Adrenal gland (tissue), 12 donors: ENCODE data around the gene USP6. TPM values are rescaled to one million over a fixed set of nuclear protein-coding genes. Genes with fewer than 3 reads are reported as not detected.
"Not testable (repeated sequence)": the region's sequence is repeated elsewhere in the genome, so short reads cannot be mapped to it uniquely, and the experiment has no call there.

Experiments used
- DNase-seq, 7 donors: peaks; one replicate each; pipeline ENCODE4 v3.0.0-alpha.2; 2019 to 2020
- H3K27ac ChIP-seq, 5 donors: fragments of 200-600 bp; sonication (generic) in 4 of 5; 1 replicate in 3 of 5; 2 replicates in 2 of 5; pipeline versions ENCODE4 v1.5.1 to v1.8.0; 2016 to 2020; ENCODE audit warnings: mild to moderate bottlenecking in 1 of 5
- H3K27me3 ChIP-seq: fragments of 200-600 bp; 2 replicates; pipeline ENCODE4 v1.8.0; 2021
- H3K36me3 ChIP-seq, 2 donors: fragments of 200-600 bp; replicated peaks in 1 of 2; 1 replicate in 1 of 2; 2 replicates in 1 of 2; pipeline versions ENCODE4 v1.5.1 to v1.8.0; 2018 to 2022
- H3K4me1 ChIP-seq, 2 donors: fragments of 200-600 bp; replicated peaks in 1 of 2; 1 replicate in 1 of 2; 2 replicates in 1 of 2; pipeline versions ENCODE4 v1.5.1 to v1.8.0; 2018 to 2021
- H3K4me3 ChIP-seq, 4 donors: fragments of 200-600 bp; sonication (generic) in 3 of 4; one replicate each; pipeline ENCODE4 v1.5.1; 2016 to 2018
- H3K9me3 ChIP-seq, 3 donors: fragments of 200-600 bp; sonication (generic) in 1 of 3; replicated peaks in 1 of 3; 1 replicate in 2 of 3; 2 replicates in 1 of 3; pipeline versions ENCODE4 v1.5.1 to v1.8.0; 2016 to 2021
- POLR2A ChIP-seq, 2 donors: fragments of 450-650 bp; IDR thresholded peaks; one replicate each; pipeline ENCODE4 v1.6.1; 2017; ENCODE audit warnings: antibody characterized with exemption in 2 of 2, mild to moderate bottlenecking in 2 of 2, moderate library complexity in 1 of 2
- WGBS, 4 donors: extraction: QIAGEN DNeasy Blood & Tissue Kit in 2 of 4; methylation state at CpG; one replicate each; pipeline versions ENCODE4 v1.1.5 to v1.1.7; 2013 to 2017; 5-methylcytosine and 5-hydroxymethylcytosine counted together
- intact Hi-C, 2 donors: fragments of 100-400 bp; cut with DNase I; formaldehyde crosslinking; loops; one replicate each; pipeline versions ENCODE4 v1.14.1 to v1.15.0; 2022 to 2023
- polyA plus RNA-seq, 3 donors: library from polyadenylated mRNA; stranded (reverse); fragments of 200-250 nt in 2 of 3; fragments of 350-450 nt in 1 of 3; fragmentation: Illumina TruSeq in 1 of 3; extraction: RNeasy Lipid Tissue Mini Kit (QIAGEN cat#74804) in 1 of 3; gene quantifications; one replicate each; pipeline ENCODE4 v1.2.3, GENCODE V29; 2013 to 2014
- small RNA-seq, 2 donors: library from RNA; depleted of rRNA; stranded (forward); fragments of <200 nt; gene quantifications; one replicate each; pipeline ENCODE3, GENCODE V24; 2016
- total RNA-seq, 9 donors: library from RNA; depleted of rRNA in 4 of 9; stranded (reverse); fragments of >200 nt in 4 of 9; fragments of 120-200 nt in 1 of 9; fragmentation: NEBNext Ultra II Directional in 1 of 9; extraction: Animal tissue kit (Norgen Biotek cat#: 25700) in 1 of 9; gene quantifications; one replicate each; pipeline versions ENCODE4 v1.1.0 to v1.2.4, GENCODE V29; 2013 to 2023
- TF ChIP-seq, protein P1 (sequence below), 6 experiments: fragments of 450-650 bp in 4 of 6; fragments of 200-600 bp in 2 of 6; sonication (generic) in 1 of 6; IDR thresholded peaks; 1 replicate in 5 of 6; 2 replicates in 1 of 6; pipeline versions ENCODE4 v1.5.1 to v1.8.0; 2016 to 2021; ENCODE audit warnings: antibody characterized with exemption in 6 of 6, mild to moderate bottlenecking in 2 of 6, moderate library complexity in 1 of 6
- donor health status: healthy with polysubstance abuse.
- donor health status: Bipolar disorder and iron deficiency.
- donor health status: DM: yes; HTN: yes; CAD: no.
- donor health status: DM: no; HTN: no; CAD: no.
- donor health status: DM: no; HTN: no; CAD: no.
- donor health status: DM: yes; HTN: yes; CAD: no.

The USP6 gene
- total and polyA plus RNA-seq, 12 donors: 0.04 to 0.40 (median 0.14) TPM; not detected in 3

DNA sequence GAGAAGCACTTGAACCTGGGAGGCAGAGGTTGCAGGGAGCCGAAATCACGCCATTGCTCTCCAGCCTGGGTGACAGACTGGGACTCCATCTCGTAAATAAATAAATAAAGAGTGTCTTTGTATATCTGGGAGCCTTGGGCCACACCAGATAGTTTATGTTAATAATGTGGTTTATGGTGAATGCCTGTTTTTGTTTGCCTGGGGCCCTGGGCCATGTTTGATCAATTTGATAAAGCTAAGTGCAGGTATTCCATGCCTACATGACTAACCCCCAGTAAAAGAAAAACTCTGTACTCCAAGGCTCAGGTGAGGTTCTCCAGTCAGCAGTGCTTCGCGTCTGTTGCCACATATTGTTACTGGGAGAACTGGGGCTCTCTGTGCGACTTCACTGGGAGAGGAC is 103.7 kb downstream of the USP6 start:
- no peak for DNase-seq
- Histone ChIP-seq H3K36me3 (peaks cover 0 to 7% of the 10 kb centered on the region in 2 donors), H3K27me3 (no peaks in the 10 kb centered on the region), H3K4me1 (peaks cover 0 to 10% of the 10 kb centered on the region in 2 donors), H3K27ac (peak overlapping the region in 2 of 5 donors; percentile 5 to 22), H3K9me3 (no peaks in the 10 kb centered on the region), H3K4me3 (no peak overlapping the region)
- WGBS, 4 donors: 93 to 99% (median 94%) methylated on average over 6 of the region's 6 CpGs
- TF ChIP-seq, protein P1, sequence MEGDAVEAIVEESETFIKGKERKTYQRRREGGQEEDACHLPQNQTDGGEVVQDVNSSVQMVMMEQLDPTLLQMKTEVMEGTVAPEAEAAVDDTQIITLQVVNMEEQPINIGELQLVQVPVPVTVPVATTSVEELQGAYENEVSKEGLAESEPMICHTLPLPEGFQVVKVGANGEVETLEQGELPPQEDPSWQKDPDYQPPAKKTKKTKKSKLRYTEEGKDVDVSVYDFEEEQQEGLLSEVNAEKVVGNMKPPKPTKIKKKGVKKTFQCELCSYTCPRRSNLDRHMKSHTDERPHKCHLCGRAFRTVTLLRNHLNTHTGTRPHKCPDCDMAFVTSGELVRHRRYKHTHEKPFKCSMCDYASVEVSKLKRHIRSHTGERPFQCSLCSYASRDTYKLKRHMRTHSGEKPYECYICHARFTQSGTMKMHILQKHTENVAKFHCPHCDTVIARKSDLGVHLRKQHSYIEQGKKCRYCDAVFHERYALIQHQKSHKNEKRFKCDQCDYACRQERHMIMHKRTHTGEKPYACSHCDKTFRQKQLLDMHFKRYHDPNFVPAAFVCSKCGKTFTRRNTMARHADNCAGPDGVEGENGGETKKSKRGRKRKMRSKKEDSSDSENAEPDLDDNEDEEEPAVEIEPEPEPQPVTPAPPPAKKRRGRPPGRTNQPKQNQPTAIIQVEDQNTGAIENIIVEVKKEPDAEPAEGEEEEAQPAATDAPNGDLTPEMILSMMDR (IDR thresholded peaks at IDR 0.05): no peak
- TF ChIP-seq POLR2A (IDR thresholded peaks at IDR 0.05): no peak
- intact Hi-C loops: no loop called here

DNA sequence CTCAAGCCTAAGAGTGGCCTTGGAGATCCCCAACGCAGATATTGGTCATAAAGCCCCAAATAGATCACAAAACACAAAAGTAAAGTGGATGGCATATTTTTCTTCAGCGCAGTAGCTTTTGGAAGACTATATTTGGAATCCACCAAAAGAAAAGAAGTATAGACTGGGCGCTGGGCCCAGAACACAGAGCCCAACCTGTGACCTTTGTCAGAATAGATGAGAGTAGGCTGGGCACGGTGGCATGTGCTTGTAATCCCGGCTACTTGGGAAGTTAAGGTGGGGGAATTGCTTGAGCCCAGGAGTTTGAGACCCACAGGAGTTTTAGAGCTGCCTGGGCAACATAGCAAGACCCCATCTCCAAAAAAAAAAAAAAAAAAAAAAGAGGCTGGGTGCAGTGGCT is 104.2 kb downstream of the USP6 start:
- intact Hi-C loops: no loop called here
- no peaks in the 10 kb centered on the region for H3K27me3 ChIP-seq
- peak in 6 of 7 donors; percentile 41 to 72 (median 56) for DNase-seq
- WGBS, 4 donors: 47 to 52% (median 50%) methylated on average over 5 of the region's 5 CpGs
- peaks cover 0 to 7% of the 10 kb centered on the region in 2 donors for H3K36me3 ChIP-seq
- no peaks in the 10 kb centered on the region for H3K9me3 ChIP-seq
- H3K4me3 ChIP-seq: no peak overlapping the region
- TF ChIP-seq POLR2A (IDR thresholded peaks at IDR 0.05): no peak
- TF ChIP-seq, protein P1 (IDR thresholded peaks at IDR 0.05): no peak
- H3K4me1 ChIP-seq: peaks cover 0 to 10% of the 10 kb centered on the region in 2 donors
- H3K27ac ChIP-seq: peak overlapping the region in 2 of 5 donors; percentile 5 to 22

DNA sequence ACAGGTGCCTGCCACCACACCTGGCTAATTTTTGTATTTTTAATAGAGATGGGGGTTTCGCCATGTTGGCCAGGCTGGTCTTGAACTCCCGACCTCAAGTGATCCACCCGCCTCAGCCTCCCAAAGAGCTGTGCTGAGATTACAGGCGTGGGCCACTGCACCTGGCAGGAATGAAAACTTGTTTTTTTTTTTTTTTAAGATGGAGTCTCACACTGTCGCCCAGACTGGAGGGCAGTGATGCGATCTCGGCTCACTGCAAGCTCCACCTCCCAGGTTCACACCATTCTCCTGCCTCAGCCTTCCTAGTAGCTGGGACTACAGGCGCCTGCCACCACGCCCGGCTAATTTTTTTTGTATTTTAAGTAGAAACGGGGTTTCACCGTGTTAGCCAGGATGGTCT is 106.1 kb downstream of the USP6 start:
- Histone ChIP-seq H3K4me1 (peaks cover 0 to 15% of the 10 kb centered on the region in 2 donors), H3K27ac (peak overlapping the region in 1 of 5 donors; percentile 67)
- H3K9me3 ChIP-seq, H3K36me3 ChIP-seq, intact Hi-C loops, H3K4me3 ChIP-seq, H3K27me3 ChIP-seq, DNase-seq: not testable (repeated sequence)
- whole genome bisulfite sequencing, 4 donors: 83 to 96% (median 93%) methylated on average over 12 of the region's 12 CpGs

Small RNAs within 50 kb of the gene (small RNA-seq; reads per million reads assigned to genes)
- 0 reads per million in 2 donors for gene AC012146.4

Other genes with a start within 250 kb of the USP6 start
- 1 to 10 TPM in 5 of 9 donors, under 1 TPM in 4; 0.71 to 4.2 (median 1.3) TPM for gene C17orf107, start 216.5 kb upstream of the USP6 start, total RNA-seq
- 1 to 10 TPM in 1 of 3 donors, under 1 TPM in 2; 0.42 to 1.1 (median 0.47) TPM for gene C17orf107, start 216.5 kb upstream of the USP6 start, polyA plus RNA-seq
- gene CHRNE, start 212.9 kb upstream of the USP6 start, total RNA-seq: 1 to 10 TPM in 2 of 9 donors, under 1 TPM in 5, not detected in 2; 0.30 to 7.2 (median 0.55) TPM
- under 1 TPM; 0.33 to 0.91 (median 0.56) TPM for gene CHRNE, start 212.9 kb upstream of the USP6 start, polyA plus RNA-seq
- under 1 TPM in 2 of 9 donors, not detected in 7; 0.08 to 0.17 TPM for gene GP1BA, start 183.8 kb upstream of the USP6 start, total RNA-seq
- gene GP1BA, start 183.8 kb upstream of the USP6 start, polyA plus RNA-seq: not detected
- gene SLC25A11, start 176.0 kb upstream of the USP6 start, total RNA-seq: 10 to 100 TPM; 60.2 to 77.7 (median 68.0) TPM
- 10 to 100 TPM; 37.8 to 57.1 (median 40.3) TPM for gene SLC25A11, start 176.0 kb upstream of the USP6 start, polyA plus RNA-seq
- gene RNF167, start 175.8 kb upstream of the USP6 start, total RNA-seq: 100 to 1,000 TPM in 4 of 9 donors, 10 to 100 TPM in 5; 46.7 to 130 (median 88.8) TPM
- 100 to 1,000 TPM; 134 to 252 (median 240) TPM for gene RNF167, start 175.8 kb upstream of the USP6 start, polyA plus RNA-seq
- 1,000 to 10,000 TPM in 1 of 9 donors, 100 to 1,000 TPM in 8; 311 to 1,056 (median 451) TPM for gene PFN1, start 167.5 kb upstream of the USP6 start, total RNA-seq
- gene PFN1, start 167.5 kb upstream of the USP6 start, polyA plus RNA-seq: 100 to 1,000 TPM; 310 to 593 (median 390) TPM
- 10 to 100 TPM in 3 of 9 donors, 1 to 10 TPM in 6; 1.6 to 76.6 (median 4.7) TPM for gene ENO3, start 164.9 kb upstream of the USP6 start, total RNA-seq
- 10 to 100 TPM in 2 of 3 donors, 1 to 10 TPM in 1; 2.5 to 64.8 (median 22.0) TPM for gene ENO3, start 164.9 kb upstream of the USP6 start, polyA plus RNA-seq
- gene SPAG7, start 148.2 kb upstream of the USP6 start, total RNA-seq: 100 to 1,000 TPM in 1 of 9 donors, 10 to 100 TPM in 8; 44.3 to 120 (median 73.1) TPM
- 100 to 1,000 TPM in 1 of 3 donors, 10 to 100 TPM in 2; 67.1 to 114 (median 82.9) TPM for gene SPAG7, start 148.2 kb upstream of the USP6 start, polyA plus RNA-seq
- gene CAMTA2, start 128.4 kb upstream of the USP6 start, total RNA-seq: 10 to 100 TPM in 8 of 9 donors, 1 to 10 TPM in 1; 6.9 to 70.6 (median 22.7) TPM
- gene CAMTA2, start 128.4 kb upstream of the USP6 start, polyA plus RNA-seq: 100 to 1,000 TPM in 1 of 3 donors, 10 to 100 TPM in 2; 26.4 to 190 (median 93.4) TPM
- gene INCA1, start 118.5 kb upstream of the USP6 start, total RNA-seq: 1 to 10 TPM in 3 of 9 donors, under 1 TPM in 4, not detected in 2; 0.44 to 2.5 (median 0.98) TPM
- 1 to 10 TPM; 1.2 to 6.2 (median 3.0) TPM for gene INCA1, start 118.5 kb upstream of the USP6 start, polyA plus RNA-seq
- gene KIF1C, start 118.1 kb upstream of the USP6 start, total RNA-seq: 10 to 100 TPM; 20.9 to 91.0 (median 61.9) TPM
- gene KIF1C, start 118.1 kb upstream of the USP6 start, polyA plus RNA-seq: 10 to 100 TPM; 16.2 to 40.3 (median 36.9) TPM
- under 1 TPM in 1 of 9 donors, not detected in 8; 0.40 TPM for gene SLC52A1, start 80.6 kb upstream of the USP6 start, total RNA-seq
- under 1 TPM in 1 of 3 donors, not detected in 2; 0.24 TPM for gene SLC52A1, start 80.6 kb upstream of the USP6 start, polyA plus RNA-seq
- 1 to 10 TPM; 2.9 to 6.9 (median 4.4) TPM for gene ZFP3, start 37.6 kb upstream of the USP6 start, total RNA-seq
- 1 to 10 TPM; 1.6 to 8.4 (median 1.8) TPM for gene ZFP3, start 37.6 kb upstream of the USP6 start, polyA plus RNA-seq
- gene ZNF232, start 4.2 kb upstream of the USP6 start, total RNA-seq: 10 to 100 TPM in 1 of 9 donors, 1 to 10 TPM in 8; 3.6 to 10.3 (median 6.6) TPM
- 10 to 100 TPM in 1 of 3 donors, 1 to 10 TPM in 2; 4.9 to 14.6 (median 7.1) TPM for gene ZNF232, start 4.2 kb upstream of the USP6 start, polyA plus RNA-seq
- gene ZNF594, start 75.8 kb downstream of the USP6 start, total RNA-seq: 10 to 100 TPM in 1 of 9 donors, 1 to 10 TPM in 7, under 1 TPM in 1; 0.72 to 16.4 (median 5.6) TPM
- gene ZNF594, start 75.8 kb downstream of the USP6 start, polyA plus RNA-seq: 1 to 10 TPM; 1.1 to 4.9 (median 2.7) TPM
- 10 to 100 TPM in 4 of 9 donors, 1 to 10 TPM in 5; 1.1 to 14.2 (median 9.0) TPM for gene SCIMP, start 118.8 kb downstream of the USP6 start, total RNA-seq
- 1 to 10 TPM in 2 of 3 donors, under 1 TPM in 1; 0.94 to 4.5 (median 1.7) TPM for gene SCIMP, start 118.8 kb downstream of the USP6 start, polyA plus RNA-seq
- gene RABEP1, start 166.3 kb downstream of the USP6 start, total RNA-seq: 10 to 100 TPM; 26.7 to 58.3 (median 48.4) TPM
- gene RABEP1, start 166.3 kb downstream of the USP6 start, polyA plus RNA-seq: 10 to 100 TPM; 21.1 to 64.5 (median 34.3) TPM